Activated T-cell treated with anti-CD3 and anti-CD28 coated beads, Interleukin-2, amount 50 U/mL, for 24 hours (primary cell): ENCODE data around the gene NLRP6.
A peak's percentile ranks its signal among the peaks of the same experiment; 100 is the strongest.
"Not testable (repeated sequence)": the region's sequence is repeated elsewhere in the genome, so short reads cannot be mapped to it uniquely, and the experiment has no call there.

Experiments
- DNase-seq: peaks from one replicate; pipeline ENCODE4 v3.0.0-alpha.2; 2020
- H3K27ac Mint-ChIP-seq: 2 replicates; pipeline ENCODE4 v1.8.0; 2020; ENCODE audit warnings: mild to moderate bottlenecking, mixed read lengths
- H3K27me3 Mint-ChIP-seq: 2 replicates; pipeline ENCODE4 v1.8.0; 2020; ENCODE audit warnings: mixed read lengths
- H3K36me3 Mint-ChIP-seq: 2 replicates; pipeline ENCODE4 v1.8.0; 2020; ENCODE audit warnings: low read depth, mixed read lengths
- H3K4me1 Mint-ChIP-seq: 2 replicates; pipeline ENCODE4 v1.8.0; 2020; ENCODE audit warnings: low read depth, mixed read lengths
- H3K4me3 Mint-ChIP-seq: 2 replicates; pipeline ENCODE4 v1.8.0; 2020; ENCODE audit warnings: mild to moderate bottlenecking, moderate library complexity, mixed read lengths
- H3K9me3 Mint-ChIP-seq: 2 replicates; pipeline ENCODE4 v1.8.0; 2020; ENCODE audit warnings: mixed read lengths

The NLRP6 gene

GRCh38 chr11:313787-314553 lies 35.8 kb downstream of the NLRP6 start, which contains the start of gene IFITM1:
IFITM1 (plus strand) TSS chr11:314040; CDS start chr11:314171, 131 bp downstream.
- Mint-ChIP-seq H3K4me1 (peaks cover 47% of the 10 kb centered on the region), H3K36me3 (peaks cover 51% of the 10 kb centered on the region)

GRCh38 chr11:314554-314875 lies 36.3 kb downstream of the NLRP6 start:
- Mint-ChIP-seq H3K4me1 (peaks cover 45% of the 10 kb centered on the region), H3K4me3 (peak overlapping the region; percentile 95), H3K27ac (peak overlapping the region; percentile 98), H3K36me3 (peaks cover 48% of the 10 kb centered on the region)
- DNase-seq, result peak; percentile 62
- H3K9me3 Mint-ChIP-seq, H3K27me3 Mint-ChIP-seq: not testable (repeated sequence)

More at GRCh38 chr11:313787-314553, 35.8 kb downstream of the NLRP6 start, which contains the start of gene IFITM1:
- no peaks in the 10 kb centered on the region for H3K27me3 Mint-ChIP-seq
- H3K9me3 Mint-ChIP-seq, result no peaks in the 10 kb centered on the region
- H3K4me3 Mint-ChIP-seq, result peak within 1 kb of the TSS; percentile 95
- peak within 1 kb of the TSS; percentile 98 for H3K27ac Mint-ChIP-seq
- DNase-seq, result peak; percentile 79

- Mint-ChIP-seq H3K4me1 (peaks cover 46% of the 10 kb centered on the region), H3K9me3 (no peaks in the 10 kb centered on the region), H3K4me3 (peak overlapping the region; percentile 95), H3K36me3 (peaks cover 46% of the 10 kb centered on the region), H3K27ac (peak overlapping the region; percentile 98), H3K27me3 (no peaks in the 10 kb centered on the region)
- DNase-seq, result peak; percentile 62
Observed at GRCh38 chr11:315051-315481, 36.9 kb downstream of the NLRP6 start.

GRCh38 chr11:315516-315994 lies 37.3 kb downstream of the NLRP6 start:
- Mint-ChIP-seq H3K9me3 (no peaks in the 10 kb centered on the region), H3K27me3 (no peaks in the 10 kb centered on the region), H3K27ac (peak overlapping the region; percentile 98), H3K4me3 (peak overlapping the region; percentile 95), H3K4me1 (peaks cover 51% of the 10 kb centered on the region), H3K36me3 (peaks cover 51% of the 10 kb centered on the region)
- no peak for DNase-seq

GRCh38 chr11:316031-316701 lies 38.0 kb downstream of the NLRP6 start:
- H3K9me3 Mint-ChIP-seq, result no peaks in the 10 kb centered on the region
- H3K36me3 Mint-ChIP-seq, result peaks cover 51% of the 10 kb centered on the region
- no peaks in the 10 kb centered on the region for H3K27me3 Mint-ChIP-seq
- peak overlapping the region; percentile 95 for H3K4me3 Mint-ChIP-seq
- peak overlapping the region; percentile 95 for H3K27ac Mint-ChIP-seq
- DNase-seq, result peak; percentile 64
- H3K4me1 Mint-ChIP-seq, result peaks cover 56% of the 10 kb centered on the region

- Mint-ChIP-seq H3K36me3 (peaks cover 51% of the 10 kb centered on the region), H3K4me1 (peaks cover 52% of the 10 kb centered on the region), H3K27ac (peak overlapping the region; percentile 95), H3K4me3 (peak overlapping the region; percentile 95), H3K9me3 (no peaks in the 10 kb centered on the region), H3K27me3 (no peaks in the 10 kb centered on the region)
- DNase-seq, result no peak
Observed at GRCh38 chr11:316891-317301, 38.7 kb downstream of the NLRP6 start.

GRCh38 chr11:317668-318404 lies 39.6 kb downstream of the NLRP6 start:
- not testable (repeated sequence) for H3K27me3 Mint-ChIP-seq, H3K9me3 Mint-ChIP-seq
- DNase-seq, result peak; percentile 62
- Mint-ChIP-seq H3K4me3 (peak overlapping the region; percentile 95), H3K36me3 (peaks cover 51% of the 10 kb centered on the region), H3K27ac (peak overlapping the region; percentile 95), H3K4me1 (peaks cover 44% of the 10 kb centered on the region)

- H3K36me3 Mint-ChIP-seq, result peaks cover 49% of the 10 kb centered on the region
- not testable (repeated sequence) for H3K27ac Mint-ChIP-seq
Observed at GRCh38 chr11:318405-319120, 40.4 kb downstream of the NLRP6 start.

GRCh38 chr11:319121-319887 lies 41.1 kb downstream of the NLRP6 start:
- H3K36me3 Mint-ChIP-seq, result peaks cover 41% of the 10 kb centered on the region
- H3K9me3 Mint-ChIP-seq, H3K27me3 Mint-ChIP-seq: not testable (repeated sequence)
- H3K4me3 Mint-ChIP-seq, result peak overlapping the region; percentile 87
- H3K4me1 Mint-ChIP-seq, result peaks cover 35% of the 10 kb centered on the region
- H3K27ac Mint-ChIP-seq, result peak overlapping the region; percentile 94
- DNase-seq, result peak; percentile 68

More at GRCh38 chr11:318405-319120, 40.4 kb downstream of the NLRP6 start:
- DNase-seq, result peak; percentile 57
- not testable (repeated sequence) for H3K9me3 Mint-ChIP-seq, H3K27me3 Mint-ChIP-seq
- peaks cover 36% of the 10 kb centered on the region for H3K4me1 Mint-ChIP-seq
- peak overlapping the region; percentile 87 for H3K4me3 Mint-ChIP-seq

- not testable (repeated sequence) for H3K27me3 Mint-ChIP-seq, H3K9me3 Mint-ChIP-seq
- peaks cover 41% of the 10 kb centered on the region for H3K4me1 Mint-ChIP-seq
- peak overlapping the region; percentile 94 for H3K27ac Mint-ChIP-seq
- peak; percentile 66 for DNase-seq
- peak overlapping the region; percentile 87 for H3K4me3 Mint-ChIP-seq
- H3K36me3 Mint-ChIP-seq, result peaks cover 36% of the 10 kb centered on the region
Observed at GRCh38 chr11:319888-320273, 41.7 kb downstream of the NLRP6 start.

GRCh38 chr11:324156-324555 lies 45.9 kb downstream of the NLRP6 start:
- Mint-ChIP-seq H3K4me3 (no peak overlapping the region), H3K36me3 (peaks cover 11% of the 10 kb centered on the region), H3K4me1 (peaks cover 55% of the 10 kb centered on the region), H3K9me3 (no peaks in the 10 kb centered on the region), H3K27ac (no peak overlapping the region), H3K27me3 (no peaks in the 10 kb centered on the region)
- DNase-seq, result peak; percentile 23

- H3K27me3 Mint-ChIP-seq, H3K27ac Mint-ChIP-seq, H3K9me3 Mint-ChIP-seq, H3K4me3 Mint-ChIP-seq, H3K36me3 Mint-ChIP-seq: not testable (repeated sequence)
- peaks cover 59% of the 10 kb centered on the region for H3K4me1 Mint-ChIP-seq
- peak; percentile 28 for DNase-seq
Observed at GRCh38 chr11:324593-325517, 46.6 kb downstream of the NLRP6 start.
